ENCODE measurements around the gene ESR2. TPM values are rescaled to one million over a fixed set of nuclear protein-coding genes. Genes with fewer than 3 reads are reported as not detected.
A peak's percentile ranks its signal among the peaks of the same experiment; 100 is the strongest.

The ESR2 gene
- total and polyA plus RNA-seq, 4 donors, result 0.11 to 3.4 (median 0.37) TPM

- 86 to 87% methylated on average over 7 of the region's 7 CpGs for WGBS, 2 donors
- peak; percentile 59 to 71 (median 67) for DNase-seq
- H3K36me3 ChIP-seq (ENCODE audit: control insufficient read depth in 4 of 4, insufficient read depth in 4 of 4, low read length in 4 of 4), result peaks cover 14 to 23% (median 17%) of the 10 kb centered on the region in 4 donors
These were observed 146.9 kb downstream of the ESR2 start for GRCh38 chr14:64147126-64147790.

GRCh38 chr14:64137657-64138290 lies 156.4 kb downstream of the ESR2 start:
- H3K4me3 ChIP-seq, result no peak overlapping the region
- no peak overlapping the region for H3K27ac ChIP-seq (ENCODE audit: low read depth in 1 of 2, low read length in 1 of 2)
- peak; percentile 20 to 32 (median 30) for DNase-seq
- no peak overlapping the region for H3K9ac ChIP-seq (ENCODE audit: insufficient read depth in 1 of 2, low read length in 2 of 2)
- ATAC-seq (ENCODE audit: insufficient read depth, low FRiP score), result no peak
- 88 to 93% methylated on average over 9 of the region's 9 CpGs for WGBS, 2 donors
- H3K9me3 ChIP-seq (ENCODE audit: control insufficient read depth in 4 of 4, insufficient read depth in 3 of 4, low read length in 3 of 4), result no peaks in the 10 kb centered on the region
- no peaks in the 10 kb centered on the region for H3K27me3 ChIP-seq (ENCODE audit: control insufficient read depth in 3 of 3, insufficient read depth in 3 of 3, low read length in 2 of 3)
- H3K36me3 ChIP-seq (ENCODE audit: control insufficient read depth in 4 of 4, insufficient read depth in 4 of 4, low read length in 4 of 4), result peaks cover 18 to 45% (median 42%) of the 10 kb centered on the region in 4 donors
- no peaks in the 10 kb centered on the region for H3K4me1 ChIP-seq (ENCODE audit: control insufficient read depth in 5 of 5, insufficient read depth in 5 of 5, low read length in 5 of 5)
- no peak for TF ChIP-seq CTCF (IDR thresholded peaks at IDR 0.05; ENCODE audit: control extremely low read depth, extremely low read depth)

More at GRCh38 chr14:64147126-64147790, 146.9 kb downstream of the ESR2 start:
- no peaks in the 10 kb centered on the region for H3K27me3 ChIP-seq (ENCODE audit: control insufficient read depth in 3 of 3, insufficient read depth in 3 of 3, low read length in 2 of 3)
- H3K4me3 ChIP-seq, result no peak overlapping the region
- H3K27ac ChIP-seq (ENCODE audit: low read depth in 1 of 2, low read length in 1 of 2), result no peak overlapping the region
- TF ChIP-seq CTCF (IDR thresholded peaks at IDR 0.05; ENCODE audit: control extremely low read depth, extremely low read depth), result no peak
- no peak for ATAC-seq (ENCODE audit: insufficient read depth, low FRiP score)
- no peaks in the 10 kb centered on the region for H3K9me3 ChIP-seq (ENCODE audit: control insufficient read depth in 4 of 4, insufficient read depth in 3 of 4, low read length in 3 of 4)
- H3K9ac ChIP-seq (ENCODE audit: insufficient read depth in 1 of 2, low read length in 2 of 2), result no peak overlapping the region
- H3K4me1 ChIP-seq (ENCODE audit: control insufficient read depth in 5 of 5, insufficient read depth in 5 of 5, low read length in 5 of 5), result peaks cover 0 to 11% (median 6%) of the 10 kb centered on the region in 5 donors

GRCh38 chr14:64126548-64126947 lies 167.6 kb downstream of the ESR2 start:
- Histone ChIP-seq H3K36me3 (ENCODE audit: control insufficient read depth in 4 of 4, insufficient read depth in 4 of 4, low read length in 4 of 4) (peaks cover 20 to 43% (median 34%) of the 10 kb centered on the region in 4 donors), H3K4me3 (no peak overlapping the region), H3K9ac (ENCODE audit: insufficient read depth in 1 of 2, low read length in 2 of 2) (no peak overlapping the region), H3K4me1 (ENCODE audit: control insufficient read depth in 5 of 5, insufficient read depth in 5 of 5, low read length in 5 of 5) (no peaks in the 10 kb centered on the region), H3K27ac (ENCODE audit: low read depth in 1 of 2, low read length in 1 of 2) (no peak overlapping the region), H3K9me3 (ENCODE audit: control insufficient read depth in 4 of 4, insufficient read depth in 3 of 4, low read length in 3 of 4) (no peaks in the 10 kb centered on the region), H3K27me3 (ENCODE audit: control insufficient read depth in 3 of 3, insufficient read depth in 3 of 3, low read length in 2 of 3) (no peaks in the 10 kb centered on the region)
- DNase-seq, result no peak
- 92 to 93% methylated on average over 6 of the region's 6 CpGs for WGBS, 2 donors
- TF ChIP-seq CTCF (IDR thresholded peaks at IDR 0.05; ENCODE audit: control extremely low read depth, extremely low read depth), result no peak
- ATAC-seq (ENCODE audit: insufficient read depth, low FRiP score), result no peak

Data from lung (tissue), 12 donors.